PC-3 (cell line): ENCODE measurements around the gene RIN2. TPM values are rescaled to one million over a fixed set of nuclear protein-coding genes. Genes with fewer than 3 reads are reported as not detected.

ENCODE experiments used
- ATAC-seq: fragments of 200-7000 bp; cut with Tn5 transposase; 2 replicates; pipeline ENCODE4 v1.9.1; 2020; ENCODE audit warnings: mild to moderate bottlenecking, moderate library complexity
- BruUV-seq: library from RNA; stranded (reverse); fragments of 400-500 nt; replicated peaks from 2 replicates; lab custom pipeline; 2021; lab: Mats Ljungman, UMichigan
- CTCF ChIA-PET: fragments of 300-600 bp; sonication (Branson Sonifier 250); formaldehyde crosslinking; loops from one replicate; lab custom pipeline; 2022; ENCODE audit warnings: antibody characterized with exemption; lab: Charles Lee
- POLR2A ChIA-PET: fragments of 300-600 bp; sonication (Branson Sonifier 250); formaldehyde crosslinking; loops from one replicate; lab custom pipeline; 2022; ENCODE audit warnings: antibody characterized with exemption; ENCODE audit not compliant: unreplicated experiment; lab: Charles Lee
- DNase-seq: peaks from one replicate; pipeline ENCODE4 v3.0.0-alpha.2; 2015
- H2AFZ ChIP-seq: fragments of 300-600 bp; sonication (generic); 2 replicates; pipeline ENCODE4 v1.6.0; 2016; ENCODE audit warnings: antibody characterized with exemption, low read length
- H3F3A ChIP-seq: fragments of 300-600 bp; sonication (generic); one replicate; pipeline ENCODE4 v1.6.0; 2017; ENCODE audit warnings: antibody characterized with exemption, low read length, control low read depth, mild to moderate bottlenecking; ENCODE audit not compliant: unreplicated experiment
- H3K27ac ChIP-seq: fragments of 300-600 bp; sonication (generic); 2 replicates; pipeline ENCODE4 v1.5.1; 2016; ENCODE audit warnings: mild to moderate bottlenecking, low read length
- H3K27me3 ChIP-seq: fragments of 300-600 bp; sonication (generic); 2 replicates; pipeline ENCODE4 v1.6.1; 2016; ENCODE audit warnings: low read length, mixed read lengths
- H3K36me3 ChIP-seq: fragments of 300-600 bp; sonication (generic); 2 replicates; pipeline ENCODE4 v1.6.1; 2016; ENCODE audit warnings: low read depth, mixed run types, low read length, mixed read lengths
- H3K4me1 ChIP-seq: fragments of 300-600 bp; sonication (generic); 2 replicates; pipeline ENCODE4 v1.5.1; 2016; ENCODE audit warnings: low read length; ENCODE audit not compliant: insufficient read depth
- H3K4me2 ChIP-seq: fragments of 300-600 bp; sonication (generic); 2 replicates; pipeline ENCODE4 v1.6.0; 2016; ENCODE audit warnings: low read length
- H3K4me3 ChIP-seq: fragments of 300-600 bp; sonication (generic); 2 replicates; pipeline ENCODE4 v1.5.1; 2016; ENCODE audit warnings: mild to moderate bottlenecking, low read length, mixed read lengths
- H3K79me2 ChIP-seq: fragments of 300-600 bp; sonication (generic); 2 replicates; pipeline ENCODE4 v1.6.1; 2017; ENCODE audit warnings: low read length, mixed read lengths
- H3K9ac ChIP-seq: fragments of 300-600 bp; sonication (generic); 2 replicates; pipeline ENCODE4 v1.6.0; 2016; ENCODE audit warnings: mild to moderate bottlenecking, low read length
- H3K9me2 ChIP-seq: fragments of 300-600 bp; sonication (generic); replicated peaks from 2 replicates; pipeline ENCODE4 v1.6.1; 2016; ENCODE audit warnings: mixed run types, low read length, mixed read lengths
- H3K9me3 ChIP-seq: fragments of 300-600 bp; sonication (generic); 2 replicates; pipeline ENCODE4 v1.6.1; 2016; ENCODE audit warnings: low read length, mixed read lengths
- H4K20me1 ChIP-seq: fragments of 300-600 bp; sonication (generic); 2 replicates; pipeline ENCODE4 v1.6.1; 2016; ENCODE audit warnings: low read length, mixed read lengths
- EZH2 ChIP-seq: fragments of 300-600 bp; sonication (generic); IDR thresholded peaks from one replicate; pipeline ENCODE4 v1.6.1; 2017; ENCODE audit warnings: antibody characterized with exemption, mild to moderate bottlenecking, low read length; ENCODE audit not compliant: unreplicated experiment
- EZH2phosphoT487 ChIP-seq: fragments of 300-600 bp; sonication (generic); IDR thresholded peaks from 2 replicates; pipeline ENCODE4 v1.6.1; 2018; ENCODE audit warnings: mild to moderate bottlenecking, antibody characterized with exemption, low read length, borderline replicate concordance
- intact Hi-C: fragments of 100-400 bp; cut with micrococcal nuclease; formaldehyde crosslinking; loops from 2 replicates; pipeline ENCODE4 v1.9.0; 2023
- total RNA-seq: library from RNA; depleted of rRNA; stranded (reverse); fragments of >200 nt; gene quantifications from 2 replicates; pipeline ENCODE4 v1.2.3, GENCODE V29; 2014
- TF ChIP-seq, protein P1 (sequence below): fragments of 300-600 bp; sonication (generic); conservative IDR thresholded peaks from 2 replicates; pipeline ENCODE4 v1.5.1; 2017; ENCODE audit warnings: antibody characterized with exemption, low read depth, mild to moderate bottlenecking, low read length

RIN2 gene
- total RNA-seq, 1 experiment from 2014 or later = 69.8 TPM

- no TSS peak for BruUV-seq
- H3K9ac ChIP-seq = no peak overlapping the region
- H3K9me3 ChIP-seq = no peaks in the 10 kb centered on the region
- intact Hi-C loops = loop anchor here (5.0 kb wide), 1 partner anchor 67 kb away; no protein-coding TSS in a partner anchor
- H3F3A ChIP-seq = no peaks in the 10 kb centered on the region
- no peak overlapping the region for H2AFZ ChIP-seq
- DNase-seq (no peak), ATAC-seq (peak; percentile 42)
- no peaks in the 10 kb centered on the region for H3K79me2 ChIP-seq
- ChIA-PET CTCF (no interaction called here), POLR2A (no interaction called here)
- H4K20me1 ChIP-seq = no peaks in the 10 kb centered on the region
- no peaks in the 10 kb centered on the region for H3K9me2 ChIP-seq
- no peak overlapping the region for H3K4me3 ChIP-seq
- TF ChIP-seq EZH2phosphoT487 (no peak), EZH2 (no peak)
- TF ChIP-seq, protein P1, sequence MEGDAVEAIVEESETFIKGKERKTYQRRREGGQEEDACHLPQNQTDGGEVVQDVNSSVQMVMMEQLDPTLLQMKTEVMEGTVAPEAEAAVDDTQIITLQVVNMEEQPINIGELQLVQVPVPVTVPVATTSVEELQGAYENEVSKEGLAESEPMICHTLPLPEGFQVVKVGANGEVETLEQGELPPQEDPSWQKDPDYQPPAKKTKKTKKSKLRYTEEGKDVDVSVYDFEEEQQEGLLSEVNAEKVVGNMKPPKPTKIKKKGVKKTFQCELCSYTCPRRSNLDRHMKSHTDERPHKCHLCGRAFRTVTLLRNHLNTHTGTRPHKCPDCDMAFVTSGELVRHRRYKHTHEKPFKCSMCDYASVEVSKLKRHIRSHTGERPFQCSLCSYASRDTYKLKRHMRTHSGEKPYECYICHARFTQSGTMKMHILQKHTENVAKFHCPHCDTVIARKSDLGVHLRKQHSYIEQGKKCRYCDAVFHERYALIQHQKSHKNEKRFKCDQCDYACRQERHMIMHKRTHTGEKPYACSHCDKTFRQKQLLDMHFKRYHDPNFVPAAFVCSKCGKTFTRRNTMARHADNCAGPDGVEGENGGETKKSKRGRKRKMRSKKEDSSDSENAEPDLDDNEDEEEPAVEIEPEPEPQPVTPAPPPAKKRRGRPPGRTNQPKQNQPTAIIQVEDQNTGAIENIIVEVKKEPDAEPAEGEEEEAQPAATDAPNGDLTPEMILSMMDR = no peak
- H3K27me3 ChIP-seq = no peaks in the 10 kb centered on the region
- no peak overlapping the region for H3K27ac ChIP-seq
- H3K4me1 ChIP-seq = peaks cover 18% of the 10 kb centered on the region
- H3K4me2 ChIP-seq = peak overlapping the region; percentile 29
- H3K36me3 ChIP-seq = no peaks in the 10 kb centered on the region
Observed at GRCh38 chr20:19710336-19711120, 47.5 kb upstream of the RIN2 start.

DNA sequence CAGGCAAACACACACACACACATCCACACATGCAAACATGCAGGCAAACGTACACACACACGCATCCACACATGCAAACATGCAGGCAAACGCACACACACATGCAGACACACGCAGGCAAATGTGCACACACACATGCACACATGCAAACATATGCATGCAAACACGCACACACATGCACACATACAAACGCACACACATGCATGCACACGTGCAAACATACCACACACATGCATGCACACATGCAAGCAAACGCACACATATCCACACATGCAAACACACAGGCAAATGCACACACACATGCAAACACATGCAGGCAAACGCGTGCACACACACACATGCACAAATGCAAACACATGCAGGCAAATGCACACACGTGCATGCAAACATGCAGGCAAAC lies 46.9 kb upstream of the RIN2 start:
- Histone ChIP-seq H4K20me1 (no peaks in the 10 kb centered on the region), H2AFZ (no peak overlapping the region), H3K79me2 (no peaks in the 10 kb centered on the region), H3K4me1 (peaks cover 18% of the 10 kb centered on the region), H3K9me3 (no peaks in the 10 kb centered on the region), H3K4me3 (no peak overlapping the region), H3K4me2 (no peak overlapping the region), H3K27ac (no peak overlapping the region), H3K9ac (no peak overlapping the region), H3K27me3 (no peaks in the 10 kb centered on the region), H3K36me3 (no peaks in the 10 kb centered on the region), H3K9me2 (no peaks in the 10 kb centered on the region), H3F3A (no peaks in the 10 kb centered on the region)
- ATAC-seq = no peak
- ChIA-PET CTCF (no interaction called here), POLR2A (no interaction called here)
- TF ChIP-seq, protein P1 = no peak
- no peak for TF ChIP-seq EZH2
- no TSS peak for BruUV-seq
- intact Hi-C loops = loop anchor here (5.0 kb wide), 1 partner anchor 66 kb away; no protein-coding TSS in a partner anchor
- no peak for DNase-seq

GRCh38 chr20:19712721-19713260 lies 45.3 kb upstream of the RIN2 start:
- no peak overlapping the region for H3K9ac ChIP-seq
- peaks cover 18% of the 10 kb centered on the region for H3K4me1 ChIP-seq
- H3K9me2 ChIP-seq = no peaks in the 10 kb centered on the region
- no peaks in the 10 kb centered on the region for H3K27me3 ChIP-seq
- H3K36me3 ChIP-seq = no peaks in the 10 kb centered on the region
- ChIA-PET CTCF (interaction anchor here (0.8 kb wide), 1 partner anchor 26 kb away, joined by 3 read pairs; no protein-coding TSS in a partner anchor), POLR2A (interaction anchor here (0.6 to 1.0 kb wide), 2 partner anchors 45 to 47 kb away, joined by 3 to 4 read pairs; no protein-coding TSS in a partner anchor)
- no peak overlapping the region for H3K4me2 ChIP-seq
- no peaks in the 10 kb centered on the region for H3K79me2 ChIP-seq
- TF ChIP-seq, protein P1 = no peak
- TF ChIP-seq EZH2 = no peak
- no peak for TF ChIP-seq EZH2phosphoT487
- H3K27ac ChIP-seq = no peak overlapping the region
- peak; percentile 9 for DNase-seq
- intact Hi-C loops = loop anchor here (1.0 to 5.0 kb wide), 5 partner anchors 14 to 65 kb away; partner anchors contain the start of gene RIN2
- H4K20me1 ChIP-seq = no peaks in the 10 kb centered on the region
- no peaks in the 10 kb centered on the region for H3F3A ChIP-seq
- H3K9me3 ChIP-seq = no peaks in the 10 kb centered on the region
- peak; percentile 84 for ATAC-seq
- no peak overlapping the region for H3K4me3 ChIP-seq
- BruUV-seq = no TSS peak
- peak overlapping the region; percentile 12; the same call in 1 of the 2 replicates for H2AFZ ChIP-seq
